HepG2 (cell line): Measurements from ENCODE around the gene IQCN. TPM values are rescaled to one million over a fixed set of nuclear protein-coding genes. Genes with fewer than 3 reads are reported as not detected.

Source experiments
- ATAC-seq: fragments of 200-7000 bp; cut with Tn5 transposase; 3 replicates; pipeline ENCODE4 v1.9.1; 2020; ENCODE audit warnings: mild to moderate bottlenecking, moderate library complexity
- BruUV-seq: library from RNA; stranded (reverse); fragments of 400-500 nt; replicated peaks from 2 replicates; lab custom pipeline; 2021; lab: Mats Ljungman, UMichigan
- CTCF ChIA-PET: fragments of 300-600 bp; formaldehyde crosslinking; extraction: SDS; loops from one replicate; lab custom pipeline; 2021; ENCODE audit warnings: low total read pairs, inconsistent platforms, low intra/inter-chr PET ratio; lab: Yijun Ruan, JAX
- POLR2A ChIA-PET: fragments of 350-600 bp; sonication (Branson Sonifier 250); formaldehyde crosslinking; loops from one replicate; lab custom pipeline; 2020; ENCODE audit warnings: antibody characterized with exemption, inconsistent platforms; lab: Yijun Ruan, JAX
- DNase-seq: peaks from one replicate; pipeline ENCODE4 v3.0.0-alpha.2; 2015; ENCODE audit warnings: low spot score
- FAIRE-seq: peaks from 3 replicates; lab custom pipeline; 2011; peaks lifted over from hg19 to GRCh38; lab: Jason Lieb, UNC
- H2AFZ ChIP-seq: one replicate; pipeline ENCODE4 v1.6.1; 2011; ENCODE audit warnings: low read length, inconsistent platforms
- H3K27ac ChIP-seq: fragments of 300-600 bp; 3 replicates; pipeline ENCODE4 v1.8.0; 2011; ENCODE audit warnings: mixed run types, mild to moderate bottlenecking, mixed read lengths, low read length, inconsistent platforms; ENCODE audit not compliant: insufficient read depth; ENCODE audit errors: extremely low read length
- H3K27me3 ChIP-seq, 2 experiments: fragments of 200-600 bp in 1 of 2; 2 replicates in 1 of 2; 3 replicates in 1 of 2; pipeline versions ENCODE4 v1.6.0 to v1.8.0; 2011; ENCODE audit warnings: low read length in 2 of 2, mild to moderate bottlenecking in 2 of 2, moderate library complexity in 2 of 2, inconsistent platforms in 1 of 2; ENCODE audit not compliant: insufficient read depth in 2 of 2, control insufficient read depth in 1 of 2
- H3K36me3 ChIP-seq, 2 experiments: fragments of 200-600 bp in 1 of 2; replicated peaks in 1 of 2; 2 replicates in 1 of 2; 3 replicates in 1 of 2; pipeline versions ENCODE4 v1.5.1 to v1.8.0; 2011; ENCODE audit warnings: low read length in 2 of 2, inconsistent platforms in 1 of 2; ENCODE audit not compliant: insufficient read depth in 2 of 2, control insufficient read depth in 1 of 2
- H3K4me1 ChIP-seq: 2 replicates; pipeline ENCODE4 v1.5.1; 2012; ENCODE audit warnings: low read length, inconsistent platforms; ENCODE audit not compliant: insufficient read depth
- H3K4me2 ChIP-seq: 2 replicates; pipeline ENCODE4 v1.6.0; 2011; ENCODE audit warnings: low read depth, low read length, inconsistent platforms
- H3K4me3 ChIP-seq, 3 experiments: fragments of 200-600 bp in 1 of 3; sonication (generic), shearing (Covaris generic) in 1 of 3; replicated peaks in 1 of 3; 2 replicates each; pipeline ENCODE4 v1.5.1; 2011 to 2016; ENCODE audit warnings: low read length in 3 of 3, inconsistent platforms in 2 of 3, low read depth in 2 of 3, mild to moderate bottlenecking in 2 of 3, control low read depth in 1 of 3, mixed read lengths in 1 of 3; ENCODE audit not compliant: insufficient read depth in 1 of 3
- H3K79me2 ChIP-seq: one replicate; pipeline ENCODE4 v1.6.1; 2011; ENCODE audit warnings: low read length, inconsistent platforms; ENCODE audit not compliant: insufficient read depth
- H3K9ac ChIP-seq: 2 replicates; pipeline ENCODE4 v1.6.0; 2011; ENCODE audit warnings: mild to moderate bottlenecking, low read depth, low read length, inconsistent platforms; ENCODE audit not compliant: insufficient read depth
- H3K9me3 ChIP-seq: 2 replicates; pipeline ENCODE4 v1.5.1; 2012; ENCODE audit warnings: mild to moderate bottlenecking, low read length
- H4K20me1 ChIP-seq: 2 replicates; pipeline ENCODE4 v1.6.0; 2011; ENCODE audit warnings: inconsistent platforms, mild to moderate bottlenecking, low read length, moderate library complexity; ENCODE audit not compliant: insufficient read depth
- FOXO1 ChIP-seq: sonication (generic); formaldehyde crosslinking; IDR thresholded peaks from 2 replicates; pipeline ENCODE4 v1.4.0; 2020; ENCODE audit warnings: missing genetic modification reagents
- KMT2A ChIP-seq: sonication (generic); formaldehyde crosslinking; IDR thresholded peaks from 2 replicates; pipeline ENCODE4 v1.4.0; 2020; ENCODE audit warnings: missing genetic modification reagents
- PHF8 ChIP-seq: sonication (generic); formaldehyde crosslinking; IDR thresholded peaks from 2 replicates; pipeline ENCODE4 v1.5.0; 2020; ENCODE audit warnings: missing genetic modification reagents
- RARA ChIP-seq: IDR thresholded peaks from 2 replicates; pipeline ENCODE4 v1.6.1; 2016; ENCODE audit warnings: missing genetic modification reagents, missing compliant biosample characterization
- THAP9 ChIP-seq: sonication (generic); formaldehyde crosslinking; IDR thresholded peaks from 2 replicates; pipeline ENCODE4; 2020; ENCODE audit warnings: missing genetic modification reagents, mild to moderate bottlenecking, borderline replicate concordance
- ZBTB1 ChIP-seq: sonication (generic); formaldehyde crosslinking; IDR thresholded peaks from 2 replicates; pipeline ENCODE4 v1.4.0; 2020; ENCODE audit warnings: missing genetic modification reagents, borderline replicate concordance
- ZFP36L1 ChIP-seq: sonication (generic); formaldehyde crosslinking; IDR thresholded peaks from 2 replicates; pipeline ENCODE4 v1.8.0; 2022; ENCODE audit warnings: mild to moderate bottlenecking, missing genetic modification reagents, moderate library complexity
- ZFX ChIP-seq: sonication (generic); formaldehyde crosslinking; IDR thresholded peaks from 2 replicates; pipeline ENCODE4 v1.4.0; 2020; ENCODE audit warnings: mild to moderate bottlenecking, low read depth, missing genetic modification reagents, moderate library complexity
- ZFYVE20 ChIP-seq: sonication (generic); formaldehyde crosslinking; IDR thresholded peaks from 2 replicates; pipeline ENCODE4 v1.8.0; 2023; ENCODE audit warnings: low read depth, mild to moderate bottlenecking, moderate library complexity, missing genetic modification reagents, borderline replicate concordance
- ZNF232 ChIP-seq: sonication (generic); formaldehyde crosslinking; IDR thresholded peaks from 2 replicates; pipeline ENCODE4 v1.4.0; 2020; ENCODE audit warnings: missing genetic modification reagents, borderline replicate concordance
- ZNF501 ChIP-seq: sonication (generic); formaldehyde crosslinking; IDR thresholded peaks from 2 replicates; pipeline ENCODE4 v1.5.1; 2020; ENCODE audit warnings: mild to moderate bottlenecking, moderate library complexity, missing genetic modification reagents
- ZNF513 ChIP-seq: sonication (generic); formaldehyde crosslinking; conservative IDR thresholded peaks from 2 replicates; pipeline ENCODE4 v1.5.0; 2020; ENCODE audit warnings: missing genetic modification reagents
- ZNF687 ChIP-seq: sonication (generic); formaldehyde crosslinking; IDR thresholded peaks from 2 replicates; pipeline ENCODE4 v1.5.1; 2020; ENCODE audit warnings: mild to moderate bottlenecking, missing genetic modification reagents, moderate library complexity
- ZNF780A ChIP-seq: sonication (generic); formaldehyde crosslinking; IDR thresholded peaks from 2 replicates; pipeline ENCODE4 v1.8.0; 2022; ENCODE audit warnings: mild to moderate bottlenecking, missing genetic modification reagents, moderate library complexity
- WGBS: methylation state at CpG from one replicate; pipeline ENCODE4 v1.1.6; 2017; ENCODE audit warnings: low lambda C conversion rate; 5-methylcytosine and 5-hydroxymethylcytosine counted together
- in situ Hi-C: cut with HindIII; loops from 2 replicates; pipeline ENCODE4 v1.10.0; 2017; ENCODE audit warnings: low pct_unique_long_range_greater_than_20kb; ENCODE audit not compliant: extremely low pct_ligation_motif_present
- intact Hi-C: fragments of 100-400 bp; cut with micrococcal nuclease; formaldehyde crosslinking; loops from one replicate; pipeline ENCODE4 v1.10.0; 2022; ENCODE audit not compliant: unreplicated experiment
- polyA plus RNA-seq, 8 experiments: library from polyadenylated mRNA; depleted of rRNA in 3 of 8; stranded (reverse) in 7 of 8; unstranded in 1 of 8; fragments of >200 nt; fragmentation: Illumina TruSeq in 4 of 8; extraction: Trizol in 4 of 8; gene quantifications; 2 replicates each; pipeline versions ENCODE4 v1.2.1 to v1.2.3, GENCODE V29; 2011 to 2016; ENCODE audit warnings: low read depth in 4 of 8, missing spikeins in 1 of 8, mixed read lengths in 1 of 8; ENCODE audit not compliant: insufficient read depth in 1 of 8
- total RNA-seq, 5 experiments: library from RNA; depleted of rRNA; stranded (reverse); fragments of >200 nt; fragmentation: Illumina TruSeq; extraction: Trizol; gene quantifications; 2 replicates each; pipeline ENCODE4 v1.2.3, GENCODE V29; 2016; ENCODE audit warnings: low read depth in 1 of 5

The IQCN gene
- total and polyA plus RNA-seq, 2 of the 13 experiments (the other 11 are each of a cell fraction or from before 2014, with no cell fraction given), result 0.04 to 0.18 TPM

GRCh38 chr19:18308948-18309325 lies 34.7 kb upstream of the IQCN start:
- TF ChIP-seq RARA (CRISPR knock-in tag) (no peak), THAP9 (no peak), ZNF687 (CRISPR knock-in tag) (no peak), ZNF232 (CRISPR knock-in tag) (no peak), PHF8 (CRISPR knock-in tag) (no peak), FOXO1 (CRISPR knock-in tag) (no peak), ZBTB1 (no peak), ZNF513 (CRISPR knock-in tag) (no peak), ZNF501 (CRISPR knock-in tag) (no peak), ZFYVE20 (CRISPR knock-in tag) (no peak), ZFP36L1 (no peak), KMT2A (CRISPR knock-in tag) (no peak), ZFX (CRISPR knock-in tag) (no peak), ZNF780A (no peak)
- TF ChIP-seq, all 625 proteins: peak for 0
- in situ Hi-C loops, result no loop called here
- DNase-seq (no peak), ATAC-seq (no peak), FAIRE-seq (no peak)
- intact Hi-C loops, result no loop called here
- Histone ChIP-seq H3K27me3 (no peaks in the 10 kb centered on the region), H3K4me2 (no peak overlapping the region), H3K27ac (peak overlapping the region; percentile 64), H3K4me1 (peaks cover 75% of the 10 kb centered on the region), H3K79me2 (no peaks in the 10 kb centered on the region), H4K20me1 (no peaks in the 10 kb centered on the region), H3K9me3 (no peaks in the 10 kb centered on the region), H2AFZ (no peak overlapping the region), H3K36me3 (peaks cover 6 to 25% of the 10 kb centered on the region in 2 experiments; a peak in 3 of 5 replicates), H3K4me3 (no peak overlapping the region), H3K9ac (no peak overlapping the region)
- CTCF ChIA-PET, result no interaction called here
- POLR2A ChIA-PET, result interaction anchor here (0.6 to 1.1 kb wide), 2 partner anchors 29 to 30 kb away, joined by 3 to 5 read pairs; no protein-coding TSS in a partner anchor
- BruUV-seq, result no TSS peak
- 96% methylated on average over 7 of the region's 7 CpGs for WGBS
